ENCODE data around the gene DMBX1. TPM values are rescaled to one million over a fixed set of nuclear protein-coding genes. Genes with fewer than 3 reads are reported as not detected.

Gene DMBX1
- total RNA-seq, 5 donors from 2014 or later (not counting 1 experiment from before 2014, with no cell fraction given), result not detected

DNA sequence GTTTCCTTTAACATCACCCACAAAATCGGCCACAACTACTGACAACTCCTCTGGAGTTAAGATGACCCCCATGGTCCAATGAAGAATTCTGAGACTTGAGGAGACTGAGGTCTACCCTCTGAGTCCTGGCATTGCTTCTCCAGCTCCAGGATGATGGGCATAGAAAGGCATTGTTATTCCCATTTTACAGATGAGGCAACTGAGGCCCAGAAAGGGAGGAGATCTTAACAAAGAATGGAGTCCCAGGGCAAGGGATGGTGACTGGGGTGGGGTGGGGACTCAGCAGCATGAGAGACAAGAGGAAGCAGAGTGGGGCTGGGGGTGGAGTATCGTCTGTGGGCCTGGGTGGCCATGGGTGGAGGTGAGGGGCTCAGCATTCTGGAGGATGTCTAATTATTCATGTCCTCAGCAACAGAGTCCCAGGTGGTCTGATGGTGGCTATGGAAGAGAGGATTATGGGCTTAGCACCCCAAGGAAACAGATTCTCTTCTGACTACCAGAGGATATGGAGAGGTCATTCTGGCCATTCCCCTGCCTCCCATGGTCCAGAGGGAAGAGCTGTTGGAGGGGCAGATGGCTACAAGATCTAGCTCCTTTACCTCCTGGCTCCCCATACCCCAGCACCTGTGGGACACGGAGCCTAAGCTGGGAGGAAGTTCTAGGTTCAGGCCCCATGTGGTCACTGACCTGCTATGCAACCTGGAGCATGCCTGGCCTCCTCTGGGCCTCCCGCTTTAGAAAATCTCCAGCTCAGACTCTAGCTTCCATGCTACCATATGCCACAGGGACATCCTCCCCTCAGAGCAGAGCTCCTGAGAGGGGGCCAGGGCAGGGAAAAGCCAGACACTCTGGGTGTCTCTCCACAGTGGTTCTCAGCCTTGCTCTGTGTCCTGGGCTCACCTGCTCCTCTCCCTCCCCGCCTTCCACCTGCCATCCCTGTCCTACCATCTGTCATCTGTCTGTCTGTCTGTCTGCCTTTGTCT lies 37.4 kb upstream of the DMBX1 start:
- peaks cover 16 to 86% of the 10 kb centered on the region in 2 experiments for H3K27me3 ChIP-seq (replicated peaks in 1 of 2; ENCODE audit: control insufficient read depth in 2 of 2, extremely low read depth in 1 of 2, insufficient read depth in 2 of 2, low read length in 1 of 2)
- ChIA-PET CTCF (interaction anchor here in 1 of 2 donors (0.6 to 1.3 kb wide), 2 partner anchors 75 to 77 kb away, joined by 3 read pairs; no protein-coding TSS in a partner anchor), POLR2A (interaction anchor here in 1 of 2 donors (0.7 kb wide), 1 partner anchor 11 kb away, joined by 3 read pairs; no protein-coding TSS in a partner anchor)
- ATAC-seq (replicated peaks in 1 of 4), result no peak
- H3K9me3 ChIP-seq, result no peaks in the 10 kb centered on the region
- no peak for DNase-seq
- no peak overlapping the region for H3K4me3 ChIP-seq (ENCODE audit: control insufficient read depth in 1 of 2, extremely low read depth in 1 of 2, low read length in 1 of 2)
- H3K27me3 Mint-ChIP-seq, result peaks cover 47 to 76% of the 10 kb centered on the region in 2 donors
- H3K36me3 Mint-ChIP-seq, result no peaks in the 10 kb centered on the region
- peaks cover 11 to 16% (median 11%) of the 10 kb centered on the region in 3 donors for H3K4me1 Mint-ChIP-seq
- no peak overlapping the region for H3K27ac ChIP-seq (ENCODE audit: low read length)
- no peak overlapping the region for H3K27ac Mint-ChIP-seq
- H3K36me3 ChIP-seq (ENCODE audit: control insufficient read depth in 2 of 2, extremely low read depth in 1 of 2, insufficient read depth in 1 of 2, low read length in 1 of 2), result no peaks in the 10 kb centered on the region
- H3K4me1 ChIP-seq (ENCODE audit: control insufficient read depth in 1 of 2, extremely low read depth in 1 of 2, insufficient read depth in 2 of 2, low read length in 2 of 2), result peaks cover 0 to 21% of the 10 kb centered on the region in 2 experiments
- H3K9me3 Mint-ChIP-seq, result no peaks in the 10 kb centered on the region
- no peak overlapping the region for H3K4me3 Mint-ChIP-seq
- WGBS (ENCODE audit: insufficient coverage), result 73% methylated on average over 3 of the region's 5 CpGs

DNA sequence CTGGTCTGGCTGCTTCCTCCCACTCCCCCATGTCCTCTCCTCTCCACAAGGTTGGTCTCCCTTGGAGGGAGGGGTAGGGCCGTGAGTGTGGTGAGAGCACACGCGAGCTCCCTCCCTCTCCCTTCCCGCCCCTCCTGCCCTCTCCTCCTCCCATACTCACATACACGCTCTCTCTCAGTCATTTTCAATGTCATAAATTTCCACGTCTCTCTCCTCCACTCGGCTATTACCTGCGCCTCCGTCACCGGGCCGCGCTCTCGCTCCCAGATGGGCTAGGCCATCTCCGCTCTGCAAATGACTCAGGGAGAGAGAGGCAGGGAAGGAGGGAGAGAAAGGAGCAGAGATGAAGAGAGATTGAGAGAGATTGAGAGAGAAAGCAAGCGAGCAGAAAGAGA lies 36.7 kb upstream of the DMBX1 start:
- ChIA-PET CTCF (interaction anchor here in 1 of 2 donors (0.6 to 1.3 kb wide), 2 partner anchors 74 to 76 kb away, joined by 3 read pairs; no protein-coding TSS in a partner anchor), POLR2A (interaction anchor here in 1 of 2 donors (0.7 kb wide), 1 partner anchor 12 kb away, joined by 3 read pairs; no protein-coding TSS in a partner anchor)

DNA sequence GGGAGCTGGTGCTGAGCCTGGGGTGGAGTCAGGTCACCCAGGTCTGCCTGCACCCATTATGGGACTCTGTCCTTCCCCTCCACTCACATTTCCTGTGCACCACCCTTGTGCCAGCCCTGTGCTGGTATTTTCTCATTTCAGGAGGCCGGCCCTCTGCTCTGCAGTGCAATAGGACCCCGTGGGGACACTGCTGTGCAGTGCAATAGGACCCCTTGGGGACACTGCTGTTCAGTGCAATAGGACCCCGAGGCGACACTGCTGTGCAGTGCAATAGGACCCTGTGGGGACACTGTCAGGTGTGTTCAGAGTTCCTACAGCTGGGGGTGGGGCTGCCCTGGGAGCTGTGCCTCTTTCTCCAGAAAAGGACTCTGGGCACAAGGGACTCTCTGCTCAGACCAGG lies 36.2 kb upstream of the DMBX1 start:
- DNase-seq, result no peak
- H3K4me1 Mint-ChIP-seq, result peaks cover 4 to 8% (median 4%) of the 10 kb centered on the region in 3 donors
- ChIA-PET CTCF (no interaction called here), POLR2A (interaction anchor here in 1 of 2 donors (0.7 kb wide), 1 partner anchor 103 kb away, joined by 3 read pairs; no protein-coding TSS in a partner anchor)
- no peak overlapping the region for H3K27ac Mint-ChIP-seq
- 54% methylated on average over 4 of the region's 4 CpGs for WGBS (ENCODE audit: insufficient coverage)
- no peak overlapping the region for H3K4me3 Mint-ChIP-seq
- no peak overlapping the region for H3K4me3 ChIP-seq (ENCODE audit: control insufficient read depth in 1 of 2, extremely low read depth in 1 of 2, low read length in 1 of 2)
- no peak for ATAC-seq (replicated peaks in 1 of 4)
- no peaks in the 10 kb centered on the region for H3K9me3 Mint-ChIP-seq
- peaks cover 0 to 10% of the 10 kb centered on the region in 2 experiments for H3K4me1 ChIP-seq (ENCODE audit: control insufficient read depth in 1 of 2, extremely low read depth in 1 of 2, insufficient read depth in 2 of 2, low read length in 2 of 2)
- peaks cover 13 to 84% of the 10 kb centered on the region in 2 experiments for H3K27me3 ChIP-seq (replicated peaks in 1 of 2; ENCODE audit: control insufficient read depth in 2 of 2, extremely low read depth in 1 of 2, insufficient read depth in 2 of 2, low read length in 1 of 2)
- H3K27me3 Mint-ChIP-seq, result peaks cover 39 to 67% of the 10 kb centered on the region in 2 donors
- H3K36me3 ChIP-seq (ENCODE audit: control insufficient read depth in 2 of 2, extremely low read depth in 1 of 2, insufficient read depth in 1 of 2, low read length in 1 of 2), result no peaks in the 10 kb centered on the region
- no peaks in the 10 kb centered on the region for H3K36me3 Mint-ChIP-seq
- H3K27ac ChIP-seq (ENCODE audit: low read length), result no peak overlapping the region
- no peaks in the 10 kb centered on the region for H3K9me3 ChIP-seq

More for the DNA sequence above, 36.7 kb upstream of the DMBX1 start:
- ATAC-seq (replicated peaks in 1 of 4) (no peak), DNase-seq (no peak)
- no peaks in the 10 kb centered on the region for H3K36me3 ChIP-seq (ENCODE audit: control insufficient read depth in 2 of 2, extremely low read depth in 1 of 2, insufficient read depth in 1 of 2, low read length in 1 of 2)
- peaks cover 6 to 11% (median 6%) of the 10 kb centered on the region in 3 donors for H3K4me1 Mint-ChIP-seq
- no peak overlapping the region for H3K4me3 ChIP-seq (ENCODE audit: control insufficient read depth in 1 of 2, extremely low read depth in 1 of 2, low read length in 1 of 2)
- H3K36me3 Mint-ChIP-seq, result no peaks in the 10 kb centered on the region
- H3K27ac ChIP-seq (ENCODE audit: low read length), result no peak overlapping the region
- H3K9me3 Mint-ChIP-seq, result no peaks in the 10 kb centered on the region
- H3K4me1 ChIP-seq (ENCODE audit: control insufficient read depth in 1 of 2, extremely low read depth in 1 of 2, insufficient read depth in 2 of 2, low read length in 2 of 2), result peaks cover 0 to 15% of the 10 kb centered on the region in 2 experiments
- H3K27me3 Mint-ChIP-seq, result peaks cover 42 to 70% of the 10 kb centered on the region in 2 donors
- 67% methylated on average over 9 of the region's 15 CpGs for WGBS (ENCODE audit: insufficient coverage)
- H3K27me3 ChIP-seq (replicated peaks in 1 of 2; ENCODE audit: control insufficient read depth in 2 of 2, extremely low read depth in 1 of 2, insufficient read depth in 2 of 2, low read length in 1 of 2), result peaks cover 13 to 82% of the 10 kb centered on the region in 2 experiments
- no peak overlapping the region for H3K27ac Mint-ChIP-seq
- no peak overlapping the region for H3K4me3 Mint-ChIP-seq
- no peaks in the 10 kb centered on the region for H3K9me3 ChIP-seq

DNA sequence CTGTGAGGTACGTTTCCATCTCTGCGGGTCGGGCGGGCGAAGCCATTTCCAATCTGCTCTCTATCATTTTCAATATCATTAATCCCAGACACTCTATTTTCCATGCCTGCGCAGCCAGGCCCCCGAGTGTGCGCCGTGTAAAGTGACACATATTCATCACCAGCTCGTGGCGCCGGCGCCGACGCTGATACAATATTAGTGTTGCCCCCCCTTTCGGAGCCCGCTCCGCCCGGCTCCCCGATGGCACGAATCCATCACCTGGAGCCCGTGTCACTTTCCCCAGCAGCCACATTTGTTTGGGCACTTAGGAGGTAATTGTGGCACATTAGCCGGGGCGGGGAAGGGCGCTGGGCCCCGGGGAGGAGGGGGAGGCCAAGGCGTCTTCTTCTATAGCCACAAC lies 33.7 kb upstream of the DMBX1 start:
- H3K9me3 Mint-ChIP-seq, result no peaks in the 10 kb centered on the region
- H3K27ac ChIP-seq (ENCODE audit: low read length), result no peak overlapping the region
- H3K27ac Mint-ChIP-seq, result no peak overlapping the region
- H3K27me3 Mint-ChIP-seq, result peaks cover 31 to 56% of the 10 kb centered on the region in 2 donors
- H3K4me3 ChIP-seq (ENCODE audit: control insufficient read depth in 1 of 2, extremely low read depth in 1 of 2, low read length in 1 of 2), result no peak overlapping the region
- CTCF ChIA-PET, result no interaction called here
- POLR2A ChIA-PET, result no interaction called here
- H3K36me3 ChIP-seq (ENCODE audit: control insufficient read depth in 2 of 2, extremely low read depth in 1 of 2, insufficient read depth in 1 of 2, low read length in 1 of 2), result no peaks in the 10 kb centered on the region
- H3K4me1 Mint-ChIP-seq, result no peaks in the 10 kb centered on the region
- DNase-seq (no peak), ATAC-seq (replicated peaks in 1 of 4) (no peak)
- no peak overlapping the region for H3K4me3 Mint-ChIP-seq
- WGBS (ENCODE audit: insufficient coverage), result 95% methylated on average over 16 of the region's 27 CpGs
- H3K4me1 ChIP-seq (ENCODE audit: control insufficient read depth in 1 of 2, extremely low read depth in 1 of 2, insufficient read depth in 2 of 2, low read length in 2 of 2), result no peaks in the 10 kb centered on the region
- H3K27me3 ChIP-seq (replicated peaks in 1 of 2; ENCODE audit: control insufficient read depth in 2 of 2, extremely low read depth in 1 of 2, insufficient read depth in 2 of 2, low read length in 1 of 2), result peaks cover 1 to 81% of the 10 kb centered on the region in 2 experiments
- no peaks in the 10 kb centered on the region for H3K36me3 Mint-ChIP-seq
- no peaks in the 10 kb centered on the region for H3K9me3 ChIP-seq

DNA sequence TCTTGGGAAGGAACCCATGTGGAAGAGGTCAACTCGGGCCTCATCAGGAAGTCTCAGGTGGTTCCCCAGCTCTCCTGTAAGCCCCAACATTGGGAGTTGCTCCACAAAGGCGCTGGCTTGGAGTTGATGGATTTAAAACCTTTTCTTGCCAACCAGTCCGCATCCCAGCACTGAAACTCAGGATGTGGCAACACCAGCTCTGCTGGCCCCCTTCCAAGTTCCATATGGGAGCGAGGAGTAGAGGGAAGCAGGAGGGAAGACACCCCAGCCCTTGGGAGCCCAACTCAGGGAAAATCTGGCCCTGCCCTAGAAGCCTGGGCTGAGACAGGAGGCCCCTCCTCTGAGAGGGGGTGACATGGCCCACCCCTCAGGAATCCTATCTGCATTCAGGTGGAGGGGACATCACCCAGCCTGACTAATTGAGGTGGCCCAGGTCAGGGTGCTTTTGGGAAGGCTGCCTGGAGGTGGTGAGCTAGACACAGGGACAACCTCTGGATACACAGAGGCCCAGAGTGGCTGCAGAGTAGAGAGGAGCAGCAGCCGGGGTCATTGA lies 33.1 kb upstream of the DMBX1 start:
- H3K36me3 Mint-ChIP-seq, result no peaks in the 10 kb centered on the region

DNA sequence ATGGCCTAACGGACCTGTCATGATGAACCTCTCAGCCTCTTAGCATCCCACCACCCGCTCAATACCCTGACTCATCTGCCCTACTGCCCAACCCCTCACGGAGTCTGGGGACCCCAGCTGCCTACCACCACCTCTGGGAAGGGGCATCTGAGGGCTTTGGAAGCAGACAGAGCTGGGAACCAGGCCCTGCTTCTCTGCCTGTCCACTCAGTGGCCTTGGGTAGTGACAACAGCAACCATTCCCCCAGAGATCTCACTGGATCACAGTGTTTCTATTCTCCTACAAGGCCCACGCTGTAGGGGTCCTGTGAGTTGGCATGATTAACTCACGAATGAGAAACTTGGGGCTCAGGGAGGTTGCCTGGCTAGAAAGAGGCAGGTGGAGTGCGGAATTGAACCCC lies 32.5 kb upstream of the DMBX1 start:
- Histone ChIP-seq H3K4me3 (ENCODE audit: control insufficient read depth in 1 of 2, extremely low read depth in 1 of 2, low read length in 1 of 2) (no peak overlapping the region), H3K36me3 (ENCODE audit: control insufficient read depth in 2 of 2, extremely low read depth in 1 of 2, insufficient read depth in 1 of 2, low read length in 1 of 2) (no peaks in the 10 kb centered on the region), H3K9me3 (no peaks in the 10 kb centered on the region), H3K27me3 (replicated peaks in 1 of 2; ENCODE audit: control insufficient read depth in 2 of 2, extremely low read depth in 1 of 2, insufficient read depth in 2 of 2, low read length in 1 of 2) (peaks cover 0 to 81% of the 10 kb centered on the region in 2 experiments), H3K4me1 (ENCODE audit: control insufficient read depth in 1 of 2, extremely low read depth in 1 of 2, insufficient read depth in 2 of 2, low read length in 2 of 2) (no peaks in the 10 kb centered on the region), H3K27ac (ENCODE audit: low read length) (no peak overlapping the region)
- Mint-ChIP-seq H3K4me3 (no peak overlapping the region), H3K9me3 (no peaks in the 10 kb centered on the region), H3K27ac (no peak overlapping the region), H3K4me1 (no peaks in the 10 kb centered on the region), H3K27me3 (peaks cover 26 to 46% of the 10 kb centered on the region in 2 donors), H3K36me3 (no peaks in the 10 kb centered on the region)
- WGBS (ENCODE audit: insufficient coverage), result 80% methylated on average over 2 of the region's 6 CpGs
- ChIA-PET POLR2A (no interaction called here), CTCF (no interaction called here)
- no peak for DNase-seq
- ATAC-seq (replicated peaks in 1 of 4), result no peak

More for the DNA sequence above, 33.1 kb upstream of the DMBX1 start:
- CTCF ChIA-PET, result no interaction called here
- Histone ChIP-seq H3K4me3 (ENCODE audit: control insufficient read depth in 1 of 2, extremely low read depth in 1 of 2, low read length in 1 of 2) (no peak overlapping the region), H3K27me3 (replicated peaks in 1 of 2; ENCODE audit: control insufficient read depth in 2 of 2, extremely low read depth in 1 of 2, insufficient read depth in 2 of 2, low read length in 1 of 2) (peaks cover 0 to 79% of the 10 kb centered on the region in 2 experiments), H3K9me3 (no peaks in the 10 kb centered on the region), H3K36me3 (ENCODE audit: control insufficient read depth in 2 of 2, extremely low read depth in 1 of 2, insufficient read depth in 1 of 2, low read length in 1 of 2) (no peaks in the 10 kb centered on the region), H3K27ac (ENCODE audit: low read length) (no peak overlapping the region), H3K4me1 (ENCODE audit: control insufficient read depth in 1 of 2, extremely low read depth in 1 of 2, insufficient read depth in 2 of 2, low read length in 2 of 2) (no peaks in the 10 kb centered on the region)
- POLR2A ChIA-PET, result no interaction called here
- H3K4me3 Mint-ChIP-seq, result no peak overlapping the region
- no peaks in the 10 kb centered on the region for H3K9me3 Mint-ChIP-seq
- DNase-seq (no peak), ATAC-seq (replicated peaks in 1 of 4) (no peak)
- H3K27me3 Mint-ChIP-seq, result peaks cover 27 to 53% of the 10 kb centered on the region in 2 donors
- 86% methylated on average over 1 of the region's 5 CpGs for WGBS (ENCODE audit: insufficient coverage)
- no peak overlapping the region for H3K27ac Mint-ChIP-seq
- H3K4me1 Mint-ChIP-seq, result no peaks in the 10 kb centered on the region

Data from T-cell (primary cell).